ENCODE results near the gene HYAL3.
"Not testable (repeated sequence)": the region's sequence is repeated elsewhere in the genome, so short reads cannot be mapped to it uniquely, and the experiment has no call there.

HYAL3 gene

DNA sequence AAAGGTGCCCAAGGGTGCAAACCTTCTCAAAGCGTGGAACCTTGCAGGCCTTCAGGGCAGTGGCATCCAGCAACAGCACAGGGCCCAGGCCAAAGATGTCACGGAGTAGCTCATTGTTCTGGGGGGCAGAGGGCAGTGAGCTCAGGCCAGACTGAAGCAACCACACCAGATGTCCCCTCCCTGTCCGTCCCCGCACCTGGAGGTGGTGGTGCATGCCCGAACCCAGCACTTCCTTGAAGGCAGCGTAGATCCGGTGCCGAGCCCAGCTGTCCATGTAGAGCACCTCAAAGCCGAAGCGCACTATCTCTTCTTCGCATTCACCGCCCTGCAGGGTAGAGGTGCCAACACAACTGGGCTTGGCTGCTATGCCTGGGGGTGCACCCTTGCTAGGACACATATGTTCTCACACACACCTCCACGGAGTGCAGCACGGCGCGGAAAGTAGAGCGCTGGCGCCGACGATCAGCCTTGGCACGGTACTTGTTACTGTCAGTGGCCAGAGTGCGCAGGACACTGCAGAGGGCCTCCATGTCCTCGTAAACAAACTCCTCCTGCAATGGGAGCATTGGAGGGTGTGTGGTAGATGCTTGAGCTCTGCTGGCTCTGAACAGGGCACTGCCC lies 10.7 kb downstream of the HYAL3 start:
- no peak for DNase-seq

DNA sequence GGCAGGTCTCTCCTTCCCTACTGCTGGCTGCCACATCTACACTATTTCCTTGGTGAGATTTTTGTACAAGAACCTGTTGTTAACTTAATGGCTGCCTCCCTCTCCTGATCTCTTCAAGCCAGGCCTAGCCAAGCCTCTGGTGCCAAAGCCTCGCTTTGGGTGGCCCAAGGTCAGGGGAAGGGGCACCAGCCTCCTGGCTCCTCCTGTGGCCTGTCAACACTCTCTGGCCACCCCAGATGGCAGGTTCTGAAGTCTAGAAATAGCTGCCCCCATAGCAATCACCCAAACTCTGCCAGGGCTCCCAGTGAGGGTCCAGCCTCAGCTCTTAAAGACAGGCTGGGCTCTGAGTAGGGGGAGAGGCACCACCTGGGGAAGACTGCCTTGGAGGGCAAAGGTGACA lies 11.9 kb downstream of the HYAL3 start:
- no peak for DNase-seq

DNA sequence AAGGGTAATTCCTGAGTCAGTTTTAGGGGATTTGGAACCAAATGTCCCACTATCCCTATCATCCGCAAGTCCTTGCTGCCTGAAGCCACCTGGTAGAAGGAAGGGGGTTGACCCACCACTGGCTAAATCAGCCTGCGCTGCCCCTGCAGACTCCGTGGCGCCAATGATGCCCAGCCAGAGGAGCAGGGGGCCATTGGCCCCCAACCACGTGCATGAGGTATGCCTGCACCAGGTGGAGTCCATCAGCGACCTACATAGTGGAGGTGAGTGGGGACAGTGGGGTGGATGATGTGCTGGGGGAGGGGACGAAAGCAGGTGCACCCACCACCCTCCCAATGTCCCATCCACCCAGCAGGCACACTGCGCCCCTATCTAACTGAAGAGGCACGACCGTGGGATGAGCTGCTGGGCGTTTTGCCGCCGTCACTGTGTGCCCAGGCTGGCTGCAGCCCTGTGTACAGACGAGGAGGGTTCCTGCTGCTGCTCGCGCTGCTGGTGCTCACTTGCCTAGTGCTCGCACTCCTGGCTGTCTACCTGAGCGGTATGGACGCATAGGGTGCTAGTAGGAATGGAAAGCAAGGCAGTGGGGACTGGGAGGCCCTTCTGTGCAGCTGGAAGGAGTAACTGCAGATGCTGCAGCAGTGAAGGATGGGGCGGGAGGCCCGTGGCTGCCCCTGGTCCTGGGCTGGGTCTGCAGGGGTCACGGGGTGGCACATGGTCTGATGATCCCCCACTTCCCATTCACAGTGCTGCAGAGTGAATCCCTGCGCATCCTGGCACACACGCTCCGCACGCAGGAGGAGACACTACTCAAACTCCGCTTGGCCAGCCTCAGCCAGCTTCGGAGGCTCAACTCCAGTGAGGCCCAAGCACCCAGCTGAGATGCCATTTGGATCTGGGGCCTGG lies 12.6 kb downstream of the HYAL3 start:
- DNase-seq, result no peak

DNA sequence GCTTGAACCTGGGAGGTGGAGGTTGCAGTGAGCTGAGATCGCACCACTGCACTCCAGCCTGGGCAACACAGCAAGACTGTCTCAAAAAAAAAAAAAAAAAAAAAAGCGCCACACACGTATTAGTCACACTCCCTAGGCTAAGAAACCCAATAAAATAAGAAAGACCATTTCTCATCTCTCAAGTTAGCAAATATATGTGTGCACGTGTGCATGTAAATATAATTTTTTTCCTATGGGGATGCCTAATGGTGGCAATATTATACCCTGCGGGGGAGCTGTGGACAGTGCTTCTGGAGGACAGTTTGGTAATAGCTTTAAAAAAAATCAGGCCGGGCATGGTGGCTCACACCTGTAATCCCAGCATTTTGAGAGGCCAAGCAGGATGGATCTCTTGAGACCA lies 15.1 kb downstream of the HYAL3 start:
- not testable (repeated sequence) for DNase-seq

DNA sequence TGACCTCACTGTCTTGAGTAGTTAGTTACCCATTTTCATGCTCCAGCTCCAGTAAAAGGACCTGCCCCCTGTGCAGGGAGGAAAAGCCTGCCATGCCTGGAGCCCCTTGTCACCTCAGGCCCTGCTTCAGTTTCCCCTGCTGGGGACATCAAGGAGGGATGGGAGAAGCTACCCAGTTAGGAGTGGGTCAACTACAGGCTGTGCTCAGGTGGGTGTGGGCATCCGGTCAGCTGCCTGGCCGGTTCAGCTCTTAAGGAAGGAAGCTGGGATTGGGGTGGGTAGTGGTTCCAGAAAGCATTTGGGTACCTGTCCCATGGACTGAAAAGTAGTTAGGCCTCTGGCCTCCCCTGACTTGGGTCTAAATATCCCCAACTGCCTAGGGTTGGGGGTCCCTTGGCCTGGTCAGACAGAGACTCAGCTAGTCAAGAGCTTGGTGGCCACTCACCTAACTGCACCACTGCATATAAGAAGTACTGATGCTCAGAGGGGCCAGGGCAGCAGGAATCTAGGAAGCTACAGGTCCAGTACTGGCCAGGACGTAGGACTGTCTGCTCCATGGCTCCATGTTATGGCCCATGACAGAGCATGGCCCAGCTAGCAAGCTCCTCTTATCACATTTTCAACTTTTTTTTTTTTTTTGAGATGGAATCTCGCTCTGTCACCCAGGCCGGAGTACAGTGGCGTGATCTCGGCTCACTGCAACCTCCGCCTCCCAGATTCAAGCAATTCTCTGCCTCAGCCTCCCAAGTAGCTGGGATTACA lies 19.8 kb downstream of the HYAL3 start:
- no peak for DNase-seq

DNA sequence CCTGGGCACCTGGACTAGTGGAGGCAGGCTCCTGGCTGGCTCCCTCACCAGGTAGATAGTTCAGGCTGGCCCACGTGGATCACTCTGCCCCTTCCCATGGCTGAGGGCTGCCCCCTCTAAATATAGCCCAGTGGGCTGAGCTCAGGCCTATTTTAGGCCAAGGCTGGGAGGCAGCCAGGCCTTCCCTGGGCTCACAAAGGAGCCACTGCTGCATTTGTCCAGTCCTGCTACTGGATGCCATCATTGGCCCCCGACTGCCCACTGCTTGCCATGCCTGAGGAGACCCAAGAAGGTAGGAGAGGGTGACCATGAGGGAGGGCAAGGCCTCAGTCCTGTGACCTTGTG lies 20.4 kb downstream of the HYAL3 start, which contains the start of gene LSMEM2:
Gene LSMEM2 (plus strand): TSS at position 208 of the 345 bp plus-strand sequence. CDS start 27 bp downstream, at position 235.
- no peak for DNase-seq

DNA sequence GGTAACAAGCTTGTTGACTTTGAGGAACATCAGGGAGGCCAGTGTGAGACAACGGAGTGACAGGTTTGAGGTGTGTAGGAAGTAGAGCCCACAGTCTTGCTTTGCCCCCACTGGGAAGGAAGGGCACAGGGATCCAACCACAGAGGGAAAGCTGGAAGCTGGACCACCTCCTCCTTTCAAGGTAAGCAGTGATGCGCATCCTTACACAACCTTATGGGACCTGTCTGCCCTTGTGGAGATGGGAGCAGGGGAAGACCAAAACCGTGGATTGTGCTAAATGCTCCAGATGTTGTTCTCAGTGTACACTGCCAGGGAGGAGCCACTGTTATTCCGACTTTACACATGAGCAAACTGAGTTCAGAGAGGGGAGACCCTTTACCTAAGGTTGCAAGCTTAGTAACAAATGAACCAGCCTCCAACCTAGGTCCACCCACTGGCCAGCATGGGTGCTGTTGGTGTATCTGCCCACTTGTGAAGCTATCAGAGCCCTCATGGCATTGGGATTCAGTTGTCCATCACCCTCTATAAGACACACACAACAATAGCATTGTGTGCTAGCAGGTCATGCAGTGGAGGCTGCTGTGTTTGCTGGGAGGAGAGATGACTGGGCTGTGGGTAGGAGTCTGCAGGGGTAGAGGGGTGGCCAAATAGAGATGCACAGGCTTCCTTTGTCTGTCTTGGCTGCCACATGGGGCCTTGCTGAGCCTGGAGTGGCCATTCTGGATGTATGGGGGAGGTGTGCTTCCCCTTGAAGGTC lies 20.9 kb downstream of the HYAL3 start:
- DNase-seq, result no peak

DNA sequence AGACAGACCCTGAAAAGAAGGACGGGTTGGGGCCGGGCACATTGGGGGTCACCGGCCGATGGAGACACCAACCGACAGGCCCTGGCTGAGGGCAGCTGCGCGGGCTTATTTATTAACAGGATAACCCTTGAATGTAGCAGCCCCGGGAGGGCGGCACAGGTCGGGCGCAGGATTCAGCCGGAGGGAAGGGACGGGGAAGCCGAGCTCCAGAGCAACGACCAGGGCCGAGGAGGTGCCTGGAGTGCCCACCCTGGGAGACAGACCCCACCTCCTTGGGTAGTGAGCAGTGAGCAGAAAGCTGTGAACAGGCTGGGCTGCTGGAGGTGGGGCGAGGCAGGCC lies 22.5 kb downstream of the HYAL3 start:
- no peak for DNase-seq

DNA sequence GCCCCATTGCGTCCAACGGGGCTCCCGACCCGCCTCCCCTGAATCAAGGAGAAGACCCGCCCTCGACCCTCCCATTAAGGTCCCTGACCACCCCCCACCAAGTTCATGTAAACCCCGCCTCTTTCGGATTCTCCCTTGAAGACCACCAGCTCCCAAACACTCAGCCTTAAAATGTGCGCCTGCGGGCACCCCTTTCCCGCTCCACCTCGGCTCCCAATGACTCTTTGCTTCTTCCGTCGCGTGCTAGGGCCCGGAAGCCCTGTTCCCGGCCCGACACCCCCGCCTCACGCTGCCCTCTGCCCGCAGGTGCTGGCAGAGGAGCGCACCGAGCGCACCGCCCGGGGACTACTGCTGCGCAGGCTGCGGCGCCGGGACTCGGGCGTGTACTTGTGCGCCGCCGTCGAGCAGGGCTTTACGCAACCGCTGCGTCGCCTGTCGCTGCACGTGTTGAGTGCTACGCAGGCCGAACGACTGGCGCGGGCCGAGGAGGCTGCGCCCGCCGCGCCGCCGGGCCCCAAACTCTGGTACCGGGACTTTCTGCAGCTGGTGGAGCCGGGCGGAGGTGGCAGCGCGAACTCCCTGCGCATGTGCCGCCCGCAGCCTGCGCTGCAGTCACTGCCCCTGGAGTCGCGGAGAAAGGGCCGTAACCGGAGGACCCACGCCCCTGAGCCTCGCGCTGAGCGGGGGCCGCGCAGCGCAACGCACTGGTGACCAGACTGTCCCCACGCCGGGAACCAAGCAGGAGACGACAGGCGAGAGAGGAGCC lies 23.0 kb downstream of the HYAL3 start:
- no peak for DNase-seq

DNA sequence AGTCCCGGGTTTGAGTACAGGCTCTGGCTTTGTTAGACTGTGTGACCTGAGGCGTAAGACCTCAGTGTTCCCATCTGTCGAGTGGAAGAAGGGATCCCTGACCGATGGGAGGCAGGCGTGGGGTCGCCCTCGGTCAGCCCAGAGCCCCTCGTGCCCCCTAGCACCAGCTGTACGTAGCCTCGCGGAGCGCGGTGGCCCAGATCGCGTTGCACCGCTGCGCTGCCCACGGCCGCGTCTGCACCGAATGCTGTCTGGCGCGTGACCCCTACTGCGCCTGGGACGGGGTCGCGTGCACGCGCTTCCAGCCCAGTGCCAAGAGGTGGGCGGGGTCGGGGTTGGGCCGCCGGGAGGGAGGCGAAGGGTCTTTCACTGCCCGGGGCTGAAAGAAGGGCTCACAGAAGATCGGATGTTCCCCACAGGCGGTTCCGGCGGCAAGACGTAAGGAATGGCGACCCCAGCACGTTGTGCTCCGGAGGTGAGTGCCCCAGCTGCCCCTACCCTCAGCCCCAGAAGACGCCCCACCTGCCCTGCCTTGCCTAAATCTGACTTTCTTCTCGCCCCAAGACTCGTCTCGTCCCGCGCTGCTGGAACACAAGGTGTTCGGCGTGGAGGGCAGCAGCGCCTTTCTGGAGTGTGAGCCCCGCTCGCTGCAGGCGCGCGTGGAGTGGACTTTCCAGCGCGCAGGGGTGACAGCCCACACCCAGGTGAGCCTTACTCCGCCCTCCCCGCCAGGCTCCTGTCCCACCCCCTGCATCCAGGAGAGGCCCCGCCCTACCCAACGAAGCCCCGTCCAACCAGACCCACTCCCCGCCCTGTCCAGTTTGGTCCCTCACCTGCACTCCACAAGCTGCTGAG lies 23.8 kb downstream of the HYAL3 start:
- no peak for DNase-seq

DNA sequence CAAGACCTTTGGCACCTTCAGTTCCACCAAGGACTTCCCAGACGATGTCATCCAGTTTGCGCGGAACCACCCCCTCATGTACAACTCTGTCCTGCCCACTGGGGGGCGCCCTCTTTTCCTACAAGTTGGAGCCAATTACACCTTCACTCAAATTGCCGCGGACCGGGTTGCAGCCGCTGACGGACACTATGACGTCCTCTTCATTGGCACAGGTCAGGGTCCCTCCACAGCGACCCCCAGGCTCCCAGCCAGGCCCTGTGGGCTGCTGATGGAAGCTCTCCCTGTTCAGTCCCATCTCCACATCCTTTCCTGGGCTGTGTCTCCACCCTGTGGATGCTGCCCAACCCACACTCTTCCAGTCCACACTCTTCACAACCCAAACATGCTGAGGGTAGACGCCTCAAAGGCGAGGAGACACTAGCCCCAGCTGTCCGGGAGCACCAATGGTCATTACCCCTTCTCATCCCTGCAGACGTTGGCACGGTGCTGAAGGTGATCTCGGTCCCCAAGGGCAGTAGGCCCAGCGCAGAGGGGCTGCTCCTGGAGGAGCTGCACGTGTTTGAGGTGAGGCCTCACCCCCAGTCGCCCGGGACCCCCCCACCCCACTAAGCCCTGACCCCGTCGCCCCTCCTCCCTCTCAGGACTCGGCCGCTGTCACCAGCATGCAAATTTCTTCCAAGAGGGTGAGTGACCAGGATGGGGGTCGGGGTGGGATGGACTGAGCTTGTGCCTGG lies 24.7 kb downstream of the HYAL3 start:
- peak; percentile 60 for DNase-seq

DNA sequence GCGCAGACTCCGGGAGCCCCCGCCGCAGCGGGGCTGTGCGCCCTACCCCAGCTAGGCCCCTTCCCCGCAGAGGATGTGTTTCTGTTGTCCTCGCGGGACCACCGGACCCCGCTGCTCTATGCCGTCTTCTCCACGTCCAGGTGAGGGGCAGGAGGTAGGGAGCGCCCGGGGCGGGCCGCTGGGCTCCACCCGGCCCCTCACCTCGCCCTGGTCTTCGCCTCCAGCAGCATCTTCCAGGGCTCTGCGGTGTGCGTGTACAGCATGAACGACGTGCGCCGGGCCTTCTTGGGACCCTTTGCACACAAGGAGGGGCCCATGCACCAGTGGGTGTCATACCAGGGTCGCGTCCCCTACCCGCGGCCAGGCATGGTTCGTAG lies 25.5 kb downstream of the HYAL3 start:
- no peak for DNase-seq

DNA sequence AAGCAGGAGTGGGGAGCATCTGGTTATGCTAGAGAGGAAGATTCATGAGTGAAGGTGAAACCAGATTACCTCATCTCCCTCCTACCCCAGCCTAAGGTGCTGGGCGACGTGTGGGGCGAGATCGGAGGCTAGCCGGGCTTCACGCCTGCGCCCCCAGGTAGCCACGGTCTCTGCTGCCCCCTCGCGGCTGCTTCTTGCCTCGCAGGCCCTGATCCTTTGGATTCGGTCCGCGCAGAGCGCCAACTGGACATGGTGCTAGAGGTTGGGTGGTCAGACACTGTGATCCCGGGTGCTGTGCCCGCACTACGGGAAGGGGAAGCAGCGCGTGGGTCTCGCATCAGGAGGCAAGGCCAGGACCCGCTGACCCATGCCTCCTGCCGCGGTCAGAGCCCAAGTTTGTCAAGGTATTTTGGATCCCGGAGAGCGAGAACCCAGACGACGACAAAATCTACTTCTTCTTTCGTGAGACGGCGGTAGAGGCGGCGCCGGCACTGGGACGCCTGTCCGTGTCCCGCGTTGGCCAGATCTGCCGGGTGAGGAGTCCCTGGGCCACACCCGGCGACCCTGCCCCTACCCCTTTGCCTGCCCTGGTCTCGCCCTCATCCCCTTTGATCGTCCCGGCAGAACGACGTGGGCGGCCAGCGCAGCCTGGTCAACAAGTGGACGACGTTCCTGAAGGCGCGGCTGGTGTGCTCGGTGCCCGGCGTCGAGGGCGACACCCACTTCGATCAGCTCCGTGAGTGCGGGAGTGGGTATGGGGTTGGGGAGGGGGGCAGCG lies 26.1 kb downstream of the HYAL3 start:
- peak; percentile 67 for DNase-seq

DNA sequence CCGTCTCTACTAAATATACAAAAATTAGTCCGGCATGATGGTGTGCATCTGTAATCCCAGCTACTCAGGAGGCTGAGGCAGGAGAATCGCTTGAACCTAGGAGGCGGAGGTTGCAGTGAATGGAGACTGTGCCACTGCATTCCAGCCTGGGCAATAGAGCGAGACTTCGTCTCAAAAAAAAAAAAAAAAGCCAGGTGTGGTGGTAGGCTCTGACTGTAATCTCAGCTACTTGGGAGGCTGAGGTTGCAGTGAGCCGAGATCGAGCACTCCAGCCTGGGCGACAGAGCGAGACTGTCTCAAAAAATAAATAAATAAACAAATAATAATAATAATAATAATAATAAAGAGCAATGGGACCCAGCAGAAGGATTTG lies 26.7 kb downstream of the HYAL3 start:
- DNase-seq, result not testable (repeated sequence)

DNA sequence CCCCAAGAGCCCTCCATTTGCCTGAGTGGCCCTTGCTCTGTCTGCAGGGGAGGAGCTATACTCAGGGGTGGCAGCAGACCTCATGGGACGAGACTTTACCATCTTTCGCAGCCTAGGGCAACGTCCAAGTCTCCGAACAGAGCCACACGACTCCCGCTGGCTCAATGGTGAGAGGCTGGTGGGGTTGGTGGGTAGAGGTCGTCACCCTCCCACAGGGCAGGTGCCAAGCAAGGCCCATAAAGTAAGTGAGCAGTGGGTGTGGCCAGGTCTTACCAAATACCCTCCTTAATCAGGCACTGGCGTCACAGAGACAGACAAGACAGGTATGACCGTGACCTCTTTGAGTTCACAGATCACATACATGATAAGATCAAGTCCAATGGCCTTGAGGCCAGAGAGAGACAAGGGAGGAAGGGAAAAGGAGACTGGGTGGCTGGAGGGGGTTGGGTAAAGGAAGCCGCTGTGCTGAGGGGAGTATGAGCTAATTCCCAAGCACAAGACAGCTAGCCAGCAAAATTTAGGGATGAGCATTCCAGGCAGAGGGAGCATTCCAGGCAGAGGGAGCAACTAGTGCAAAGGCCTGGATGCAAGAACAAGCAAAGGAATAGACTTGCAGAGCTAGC lies 27.8 kb downstream of the HYAL3 start:
- no peak for DNase-seq

DNA sequence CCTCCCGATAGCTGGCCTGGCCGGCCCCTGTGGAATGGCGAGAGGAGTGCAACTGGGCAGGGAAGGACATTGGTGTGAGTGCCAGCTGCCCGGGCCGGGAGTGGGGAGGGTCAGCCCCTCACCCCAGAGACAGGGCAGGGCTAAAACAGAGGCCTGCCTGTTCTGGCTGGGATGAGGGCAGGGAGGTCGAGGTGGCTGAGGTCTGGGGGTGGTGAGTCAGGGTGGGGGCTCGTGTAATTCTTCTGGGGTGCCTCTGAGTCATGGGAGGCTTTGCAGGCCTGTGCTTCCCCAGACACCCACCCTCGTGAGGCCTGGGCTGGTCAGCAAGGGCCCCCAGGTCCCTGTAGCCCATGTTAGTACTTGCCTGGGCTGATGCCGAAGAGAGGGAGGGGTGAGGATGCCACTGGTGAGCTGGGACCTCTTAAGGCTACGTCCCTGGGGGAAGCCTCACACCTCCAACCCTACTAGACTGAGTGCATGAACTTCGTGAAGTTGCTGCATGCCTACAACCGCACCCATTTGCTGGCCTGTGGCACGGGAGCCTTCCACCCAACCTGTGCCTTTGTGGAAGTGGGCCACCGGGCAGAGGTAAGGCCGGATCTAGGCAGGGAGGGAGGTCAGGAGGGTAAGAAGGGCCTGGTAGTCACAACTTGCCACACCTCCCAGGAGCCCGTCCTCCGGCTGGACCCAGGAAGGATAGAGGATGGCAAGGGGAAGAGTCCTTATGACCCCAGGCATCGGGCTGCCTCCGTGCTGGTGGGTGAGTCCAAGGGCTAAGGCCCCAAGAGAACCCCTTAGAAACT lies 28.6 kb downstream of the HYAL3 start:
- DNase-seq, result no peak

DNA sequence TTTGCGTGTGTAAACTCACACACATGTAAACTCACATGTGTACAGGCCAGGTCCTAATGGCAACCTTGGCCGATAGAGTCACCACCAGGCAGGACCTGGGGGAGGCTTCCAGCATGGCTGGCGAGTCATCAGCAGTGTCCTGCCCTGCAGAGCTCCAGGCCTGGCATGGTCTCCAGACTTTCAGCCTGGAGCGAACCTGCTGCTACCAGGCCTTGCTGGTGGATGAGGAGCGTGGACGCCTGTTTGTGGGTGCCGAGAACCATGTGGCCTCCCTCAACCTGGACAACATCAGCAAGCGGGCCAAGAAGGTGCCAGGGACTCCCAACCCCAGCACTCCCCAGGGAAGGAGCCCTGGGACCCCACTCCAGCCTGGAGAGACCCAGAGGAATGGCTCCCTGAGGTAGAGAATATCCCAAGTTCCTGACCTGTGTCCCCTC lies 29.2 kb downstream of the HYAL3 start:
- peak; percentile 44 for DNase-seq

DNA sequence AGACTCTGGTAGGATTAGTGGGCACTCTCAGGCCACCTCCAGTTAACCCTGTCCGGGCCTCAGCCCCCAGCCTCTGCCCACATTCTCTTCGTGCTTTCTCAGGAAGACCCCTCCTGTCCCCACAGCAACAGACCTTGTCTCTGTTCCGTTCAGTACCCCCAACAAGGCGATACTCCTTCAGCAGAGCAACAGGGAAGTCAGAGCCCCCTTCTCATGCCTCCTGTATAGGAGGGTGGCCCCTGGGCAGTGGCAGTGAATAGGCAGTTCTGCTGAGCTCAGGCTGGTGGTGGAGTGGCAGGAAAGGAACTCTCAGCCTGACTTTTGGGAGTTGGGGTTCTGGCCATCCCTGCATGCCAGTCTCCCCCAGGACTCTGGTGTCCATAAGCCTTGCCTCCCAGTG lies 29.7 kb downstream of the HYAL3 start:
- DNase-seq, result no peak
